GM06990 (cell line): ENCODE data around the gene PTPRM.
A peak's percentile ranks its signal among the peaks of the same experiment; 100 is the strongest.

Source experiments
- DNase-seq: peaks from one replicate; pipeline ENCODE4 v3.0.0-alpha.2; 2011; ENCODE audit not compliant: insufficient read length; ENCODE audit errors: extremely low read depth
- H3K27me3 ChIP-seq: replicated peaks from 2 replicates; pipeline ENCODE4 v1.6.0; 2011; ENCODE audit warnings: low read length; ENCODE audit not compliant: control insufficient read depth, insufficient read depth
- H3K36me3 ChIP-seq: 2 replicates; pipeline ENCODE4 v1.5.1; 2011; ENCODE audit warnings: low read length; ENCODE audit not compliant: control insufficient read depth, insufficient read depth
- H3K4me3 ChIP-seq: replicated peaks from 2 replicates; pipeline ENCODE4 v1.5.1; 2011; ENCODE audit warnings: low read depth, mild to moderate bottlenecking, control low read depth, low read length
- CTCF ChIP-seq: IDR thresholded peaks from 2 replicates; pipeline ENCODE4 v1.5.1; 2011; ENCODE audit warnings: low read length, control low read depth, mild to moderate bottlenecking, inconsistent platforms; ENCODE audit not compliant: insufficient read depth, poor library complexity, severe bottlenecking

PTPRM gene

GRCh38 chr18:8386669-8387380, 819.7 kb downstream of the PTPRM start:
- Histone ChIP-seq H3K36me3 (no peaks in the 10 kb centered on the region), H3K27me3 (no peaks in the 10 kb centered on the region), H3K4me3 (no peak overlapping the region)
- no peak for TF ChIP-seq CTCF
- DNase-seq: no peak

- H3K27me3 ChIP-seq: no peaks in the 10 kb centered on the region
- no peak for DNase-seq
- H3K4me3 ChIP-seq: no peak overlapping the region
- TF ChIP-seq CTCF: peak; percentile 70
- no peaks in the 10 kb centered on the region for H3K36me3 ChIP-seq
Observed at GRCh38 chr18:8389391-8390340, 822.5 kb downstream of the PTPRM start.

GRCh38 chr18:8391068-8391467, 824.0 kb downstream of the PTPRM start:
- DNase-seq: no peak
- no peak overlapping the region for H3K4me3 ChIP-seq
- TF ChIP-seq CTCF: no peak

GRCh38 chr18:8396254-8396653, 829.1 kb downstream of the PTPRM start:
- no peak overlapping the region for H3K4me3 ChIP-seq
- no peaks in the 10 kb centered on the region for H3K27me3 ChIP-seq
- no peaks in the 10 kb centered on the region for H3K36me3 ChIP-seq
- DNase-seq: no peak
- no peak for TF ChIP-seq CTCF

More at GRCh38 chr18:8391068-8391467, 824.0 kb downstream of the PTPRM start:
- H3K27me3 ChIP-seq: no peaks in the 10 kb centered on the region
- no peaks in the 10 kb centered on the region for H3K36me3 ChIP-seq

GRCh38 chr18:8397034-8397433, 829.9 kb downstream of the PTPRM start:
- DNase-seq: no peak
- Histone ChIP-seq H3K36me3 (no peaks in the 10 kb centered on the region), H3K27me3 (no peaks in the 10 kb centered on the region), H3K4me3 (no peak overlapping the region)
- no peak for TF ChIP-seq CTCF
